Epithelial cell of esophagus (primary cell): ENCODE results near the gene TRMT44.
A peak's percentile ranks its signal among the peaks of the same experiment; 100 is the strongest.

ENCODE experiments used
- DNase-seq: peaks from one replicate; pipeline ENCODE4 v3.0.0; 2010; ENCODE audit warnings: low read depth
- H3K4me3 ChIP-seq: 2 replicates; pipeline ENCODE4 v1.5.1; 2011; ENCODE audit warnings: mild to moderate bottlenecking, low read length, control low read depth
- CTCF ChIP-seq: IDR thresholded peaks from 2 replicates; pipeline ENCODE4 v1.5.1; 2011; ENCODE audit warnings: low read depth, mild to moderate bottlenecking, low read length, control low read depth, inconsistent platforms; ENCODE audit not compliant: insufficient read depth; ENCODE audit errors: missing control alignments

Gene TRMT44

GRCh38 chr4:8442596-8443358 lies 2.2 kb downstream of the TRMT44 start:
- no peak for DNase-seq
- no peak for TF ChIP-seq CTCF
- peak overlapping the region; percentile 90 for H3K4me3 ChIP-seq

- no peak for TF ChIP-seq CTCF
- no peak overlapping the region for H3K4me3 ChIP-seq
- no peak for DNase-seq
Measured at GRCh38 chr4:8443801-8444200, 3.2 kb downstream of the TRMT44 start.

GRCh38 chr4:8446122-8446521 lies 5.5 kb downstream of the TRMT44 start:
- no peak for DNase-seq
- H3K4me3 ChIP-seq: no peak overlapping the region
- TF ChIP-seq CTCF: no peak

GRCh38 chr4:8451440-8452182 lies 11.0 kb downstream of the TRMT44 start:
- DNase-seq: peak; percentile 68
- H3K4me3 ChIP-seq: no peak overlapping the region
- TF ChIP-seq CTCF: no peak

GRCh38 chr4:8453957-8454356 lies 13.4 kb downstream of the TRMT44 start:
- no peak for TF ChIP-seq CTCF
- H3K4me3 ChIP-seq: no peak overlapping the region
- DNase-seq: no peak

- no peak for TF ChIP-seq CTCF
Measured at GRCh38 chr4:8457646-8458252, 17.2 kb downstream of the TRMT44 start.

More at GRCh38 chr4:8457646-8458252, 17.2 kb downstream of the TRMT44 start:
- H3K4me3 ChIP-seq: no peak overlapping the region
- DNase-seq: no peak
